MM.1S (cell line): ENCODE results near the gene MEG3.

Source experiments
- EZH2 ChIP-seq: fragments of 300-600 bp; sonication (generic); optimal IDR thresholded peaks from 2 replicates; pipeline ENCODE3; 2017; ENCODE audit warnings: low read depth, mild to moderate bottlenecking, antibody characterized with exemption, low read length, mixed read lengths
- EZH2phosphoT487 ChIP-seq: fragments of 300-600 bp; sonication (generic); IDR thresholded peaks from 2 replicates; pipeline ENCODE4 v1.6.1; 2018; ENCODE audit warnings: antibody characterized with exemption, low read length
- TF ChIP-seq, protein P1 (sequence below): fragments of 300-600 bp; sonication (generic); IDR thresholded peaks from 2 replicates; pipeline ENCODE4 v1.5.1; 2016; ENCODE audit warnings: antibody characterized with exemption, low read length, mixed read lengths

- TF ChIP-seq EZH2: no peak
- TF ChIP-seq, protein P1, sequence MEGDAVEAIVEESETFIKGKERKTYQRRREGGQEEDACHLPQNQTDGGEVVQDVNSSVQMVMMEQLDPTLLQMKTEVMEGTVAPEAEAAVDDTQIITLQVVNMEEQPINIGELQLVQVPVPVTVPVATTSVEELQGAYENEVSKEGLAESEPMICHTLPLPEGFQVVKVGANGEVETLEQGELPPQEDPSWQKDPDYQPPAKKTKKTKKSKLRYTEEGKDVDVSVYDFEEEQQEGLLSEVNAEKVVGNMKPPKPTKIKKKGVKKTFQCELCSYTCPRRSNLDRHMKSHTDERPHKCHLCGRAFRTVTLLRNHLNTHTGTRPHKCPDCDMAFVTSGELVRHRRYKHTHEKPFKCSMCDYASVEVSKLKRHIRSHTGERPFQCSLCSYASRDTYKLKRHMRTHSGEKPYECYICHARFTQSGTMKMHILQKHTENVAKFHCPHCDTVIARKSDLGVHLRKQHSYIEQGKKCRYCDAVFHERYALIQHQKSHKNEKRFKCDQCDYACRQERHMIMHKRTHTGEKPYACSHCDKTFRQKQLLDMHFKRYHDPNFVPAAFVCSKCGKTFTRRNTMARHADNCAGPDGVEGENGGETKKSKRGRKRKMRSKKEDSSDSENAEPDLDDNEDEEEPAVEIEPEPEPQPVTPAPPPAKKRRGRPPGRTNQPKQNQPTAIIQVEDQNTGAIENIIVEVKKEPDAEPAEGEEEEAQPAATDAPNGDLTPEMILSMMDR: no peak
- TF ChIP-seq EZH2phosphoT487: no peak
These were observed 4.8 kb downstream of the MEG3 start for GRCh38 chr14:100830681-100831080.
